ENCODE measurements around the gene FAM50B.

The FAM50B gene, protein sequence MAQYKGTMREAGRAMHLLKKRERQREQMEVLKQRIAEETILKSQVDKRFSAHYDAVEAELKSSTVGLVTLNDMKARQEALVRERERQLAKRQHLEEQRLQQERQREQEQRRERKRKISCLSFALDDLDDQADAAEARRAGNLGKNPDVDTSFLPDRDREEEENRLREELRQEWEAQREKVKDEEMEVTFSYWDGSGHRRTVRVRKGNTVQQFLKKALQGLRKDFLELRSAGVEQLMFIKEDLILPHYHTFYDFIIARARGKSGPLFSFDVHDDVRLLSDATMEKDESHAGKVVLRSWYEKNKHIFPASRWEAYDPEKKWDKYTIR

DNA sequence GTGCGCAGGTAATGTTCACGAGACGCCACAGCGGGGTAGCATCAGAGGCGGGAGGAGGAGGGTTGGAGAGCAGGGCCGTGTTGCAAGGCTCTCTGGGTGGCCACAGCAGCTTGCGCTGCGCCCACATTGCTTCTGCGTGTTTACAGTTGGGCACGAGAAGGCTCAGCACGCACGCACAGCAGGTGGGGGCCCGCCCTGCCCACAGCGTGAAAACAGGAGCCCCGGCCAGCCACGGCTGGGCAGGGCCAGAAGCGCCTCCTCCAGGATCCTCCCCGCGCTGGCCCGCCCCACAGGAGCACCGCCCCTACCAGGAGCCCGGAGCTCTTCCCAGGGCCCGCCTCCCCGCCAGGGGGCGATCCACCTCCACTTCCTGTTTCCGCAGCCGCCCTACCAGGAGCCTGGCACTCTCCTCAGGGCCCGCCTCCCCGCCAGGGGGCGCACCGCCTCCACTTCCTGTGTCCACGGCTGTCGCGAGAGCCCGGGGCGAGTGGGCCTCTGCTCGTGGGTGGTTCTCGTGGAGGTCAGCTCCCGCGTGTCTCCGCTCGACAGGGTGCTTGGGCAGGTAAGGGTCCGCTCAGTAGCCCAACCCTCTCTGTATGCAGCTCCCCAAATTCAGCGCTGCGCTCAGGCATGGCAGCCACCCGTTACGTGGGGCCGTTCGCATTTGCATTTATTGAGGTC is at the start of gene FAM50B:
TSS of gene FAM50B (plus strand) at position 449 of the 681 bp plus-strand sequence. CDS start 439 bp downstream, outside the sequence.
- DNase-seq (ENCODE audit: low read depth in 2 of 2): peak; percentile 82 to 86

GRCh38 chr6:3799719-3800118 is 49.5 kb upstream of the FAM50B start:
- no peak for DNase-seq (ENCODE audit: low read depth in 2 of 2)

- no peak for DNase-seq (ENCODE audit: low read depth in 2 of 2)
Observed at GRCh38 chr6:3800850-3801591, 48.2 kb upstream of the FAM50B start.

GRCh38 chr6:3801960-3802359 is 47.2 kb upstream of the FAM50B start:
- no peak for DNase-seq (ENCODE audit: low read depth in 2 of 2)

DNA sequence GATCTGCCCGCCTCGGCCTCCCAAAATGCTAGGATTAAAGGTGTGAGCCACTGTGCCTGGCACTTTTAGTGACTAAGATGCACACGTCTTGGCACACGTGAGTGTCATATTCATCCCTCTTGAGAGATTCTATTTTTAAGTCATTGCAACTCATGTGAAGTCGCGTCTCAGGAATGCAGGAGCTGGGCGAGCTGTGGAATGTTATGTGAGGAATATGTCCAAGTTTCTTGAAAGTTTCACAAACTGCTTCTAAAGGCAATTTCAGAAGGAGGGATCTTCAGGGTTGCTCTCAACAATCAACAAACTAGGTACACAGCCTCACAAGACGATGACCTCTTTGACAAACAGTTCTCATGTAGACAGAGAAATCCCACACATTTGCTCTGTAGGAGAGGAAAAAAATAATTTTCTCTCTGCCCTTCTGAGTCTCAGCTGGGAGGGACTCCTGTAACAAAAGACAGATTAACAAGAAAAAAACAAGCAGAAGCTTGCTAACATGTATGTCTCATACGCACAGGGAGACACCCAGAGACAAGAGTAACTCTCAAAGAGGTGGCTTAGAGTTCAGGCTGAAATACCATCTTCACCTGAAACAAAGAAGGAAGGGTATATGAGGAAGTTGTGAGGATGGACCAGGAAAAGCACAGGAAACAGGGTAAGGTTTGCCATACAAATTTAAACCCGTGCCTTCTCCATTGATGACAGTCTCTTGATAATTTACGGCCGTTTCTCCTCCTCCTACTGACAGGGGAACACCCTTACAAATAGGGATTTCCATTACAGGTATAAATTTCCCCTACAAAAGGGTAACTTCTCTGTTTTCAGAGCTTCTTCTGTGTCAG is 45.3 kb upstream of the FAM50B start:
- no peak for DNase-seq (ENCODE audit: low read depth in 2 of 2)

DNA sequence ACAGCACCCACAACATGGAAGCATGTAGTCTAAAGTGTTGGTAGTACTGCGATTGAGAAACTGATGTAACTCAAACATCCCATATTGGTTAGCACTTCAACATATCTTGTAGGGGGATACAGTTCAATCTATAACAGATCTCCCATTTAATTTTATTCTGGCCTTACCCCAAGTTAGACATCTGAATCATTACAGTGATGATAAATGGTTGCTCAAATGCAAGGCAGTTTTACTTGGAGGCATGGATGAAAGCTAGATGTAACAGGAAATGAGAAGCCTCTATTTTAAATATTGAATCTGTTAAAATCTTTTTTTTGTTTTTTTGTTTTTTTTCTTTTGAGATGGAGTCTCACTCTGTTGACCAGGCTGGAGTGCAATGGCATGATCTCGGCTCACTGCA is 44.2 kb upstream of the FAM50B start:
- DNase-seq (ENCODE audit: low read depth in 2 of 2): no peak

- DNase-seq (ENCODE audit: low read depth in 2 of 2): no peak
Observed at GRCh38 chr6:3805448-3806123, 43.6 kb upstream of the FAM50B start.

GRCh38 chr6:3806169-3806922 is 42.8 kb upstream of the FAM50B start:
- no peak for DNase-seq (ENCODE audit: low read depth in 2 of 2)

- DNase-seq (ENCODE audit: low read depth in 2 of 2): no peak
Observed at GRCh38 chr6:3808199-3808598, 41.0 kb upstream of the FAM50B start.

DNA sequence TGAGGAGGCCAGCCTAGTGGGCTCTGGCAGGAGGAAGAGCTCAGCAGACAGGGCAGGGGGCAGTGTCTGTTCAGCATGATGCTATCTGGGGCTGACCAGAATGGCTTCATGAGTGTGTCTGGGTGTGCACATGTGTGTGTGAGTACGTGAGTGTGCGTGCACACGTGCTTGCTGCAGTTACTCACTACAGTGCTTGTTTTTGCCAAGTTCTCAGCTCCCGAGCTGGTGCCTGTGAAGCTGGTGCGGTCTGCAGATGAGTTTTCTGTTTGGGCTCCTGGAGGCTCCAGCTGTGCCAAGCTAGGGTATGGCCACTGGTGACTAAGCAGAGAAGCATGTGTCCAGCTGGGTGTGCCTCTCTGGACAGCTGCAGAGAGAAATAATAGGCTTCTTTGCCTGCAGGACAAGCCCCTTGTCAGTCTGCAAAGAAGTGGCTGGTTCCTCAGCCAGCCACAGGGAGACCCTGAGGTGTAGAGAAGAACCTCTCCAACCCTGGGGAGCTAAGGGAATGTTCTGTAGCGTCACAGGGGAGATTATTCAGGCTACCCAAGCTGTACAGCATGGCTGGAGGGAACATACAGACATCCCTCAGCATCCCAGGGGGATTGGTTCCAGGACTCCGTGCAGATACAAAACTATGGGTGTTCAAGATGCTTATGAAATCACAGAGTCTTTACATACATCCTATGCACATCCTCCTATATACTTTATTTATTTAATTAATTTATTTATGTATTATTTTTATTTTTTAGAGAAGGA is 40.2 kb upstream of the FAM50B start:
- DNase-seq (ENCODE audit: low read depth in 2 of 2): no peak

DNA sequence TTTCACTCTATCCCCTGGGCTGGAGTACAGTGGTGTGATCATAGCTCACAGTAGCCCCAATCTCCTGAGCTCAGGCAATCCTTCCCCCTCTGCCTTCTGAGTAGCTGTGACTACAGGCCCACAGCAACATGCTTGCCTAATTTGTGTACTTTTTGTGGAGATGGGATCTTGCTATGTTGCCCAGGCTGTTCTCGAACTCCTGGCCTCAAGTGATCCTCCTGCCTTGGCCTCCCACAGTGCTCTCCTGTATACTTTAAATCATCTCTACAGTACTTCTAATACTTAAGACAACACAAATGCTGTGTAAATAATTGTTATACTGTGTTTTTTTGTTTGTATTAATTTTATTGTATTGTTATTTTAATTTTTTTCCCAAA is 39.7 kb upstream of the FAM50B start:
- DNase-seq (ENCODE audit: low read depth in 2 of 2): no peak

DNA sequence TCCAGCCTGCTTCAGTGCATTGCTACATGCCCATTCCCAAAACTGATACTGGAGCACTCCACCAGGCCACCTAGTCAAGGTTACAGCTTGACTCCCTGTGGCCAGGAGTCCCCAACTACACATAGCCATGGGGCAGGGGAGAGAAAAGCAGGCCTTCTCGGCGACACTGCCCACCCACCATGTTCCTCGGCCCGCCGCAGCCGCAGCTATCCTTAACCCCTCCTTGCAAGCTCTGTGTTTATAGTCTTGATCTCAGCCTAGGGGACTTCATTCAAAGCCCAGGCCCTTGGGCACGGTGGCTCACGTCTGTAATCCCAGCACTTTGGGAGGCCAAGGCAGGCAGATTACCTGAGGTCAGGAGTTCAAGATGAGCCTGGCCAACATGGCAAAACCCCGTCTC is 39.2 kb upstream of the FAM50B start:
- no peak for DNase-seq (ENCODE audit: low read depth in 2 of 2)

GRCh38 chr6:3811191-3811590 is 38.0 kb upstream of the FAM50B start:
- DNase-seq (ENCODE audit: low read depth in 2 of 2): no peak

- no peak for DNase-seq (ENCODE audit: low read depth in 2 of 2)
Observed at GRCh38 chr6:3812596-3812995, 36.6 kb upstream of the FAM50B start.

DNA sequence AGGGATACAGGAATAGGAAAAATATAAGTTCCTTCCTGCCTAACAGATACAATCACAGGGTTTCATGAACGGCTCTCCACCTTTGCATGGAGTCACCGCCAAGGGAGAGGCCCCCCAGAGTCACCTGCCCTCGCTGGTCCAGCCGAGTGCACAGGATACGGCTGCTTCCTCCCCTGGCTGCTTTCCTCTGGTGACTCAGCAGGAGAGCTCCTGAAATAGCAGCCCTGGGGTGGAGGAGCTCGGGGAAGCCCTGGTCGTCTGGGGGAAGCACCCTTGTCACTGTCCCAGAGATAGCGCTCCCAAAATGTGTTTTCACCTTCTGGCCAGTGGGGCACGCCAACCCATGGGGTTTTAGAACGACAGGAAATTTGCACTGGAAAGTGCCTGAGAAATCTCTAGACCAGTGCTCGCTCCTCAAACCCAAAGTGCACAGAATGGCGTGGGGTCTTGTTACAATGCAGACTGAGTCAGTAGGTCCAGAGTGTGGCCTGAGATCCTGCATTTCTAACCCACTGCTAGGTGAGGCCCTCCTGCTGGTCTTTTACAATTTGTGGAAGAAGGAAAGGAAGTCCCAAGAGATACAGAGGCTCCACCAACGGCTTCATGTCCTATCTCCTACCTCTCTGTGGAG is 35.9 kb upstream of the FAM50B start:
- DNase-seq (ENCODE audit: low read depth in 2 of 2): no peak

- no peak for DNase-seq (ENCODE audit: low read depth in 2 of 2)
Observed at GRCh38 chr6:3813918-3814317, 35.3 kb upstream of the FAM50B start.

- no peak for DNase-seq (ENCODE audit: low read depth in 2 of 2)
Observed at GRCh38 chr6:3814539-3814938, 34.6 kb upstream of the FAM50B start.

DNA sequence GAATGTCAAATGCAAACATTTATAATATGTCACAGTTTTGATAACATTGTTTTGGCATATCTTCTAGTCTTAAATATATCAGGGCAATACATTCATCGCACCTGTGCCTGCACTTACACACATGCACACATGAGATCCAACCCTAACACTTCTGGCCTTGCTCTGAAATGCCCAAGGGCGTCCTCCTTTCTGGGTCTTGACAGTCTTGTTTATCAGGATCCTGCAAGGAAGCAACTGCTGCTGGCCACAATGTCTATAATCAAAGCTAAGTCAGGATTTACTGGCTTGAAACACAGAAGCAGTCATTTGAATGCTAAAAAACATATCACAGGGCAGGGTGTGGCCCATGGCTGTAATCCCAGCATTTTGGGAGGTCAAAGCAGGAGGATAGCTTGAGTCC is 32.9 kb upstream of the FAM50B start:
- no peak for DNase-seq (ENCODE audit: low read depth in 2 of 2)
